Mesothelial cell of epicardium (in vitro differentiated cells): Measurements from ENCODE around the gene UNC93B1. TPM values are rescaled to one million over a fixed set of nuclear protein-coding genes. Genes with fewer than 3 reads are reported as not detected.

Source experiments
- DNase-seq, 2 experiments: peaks; one replicate each; pipeline ENCODE4 v3.0.0; 2021; ENCODE audit warnings: low spot score in 2 of 2; ENCODE audit not compliant: unreplicated experiment in 2 of 2
- H3K27ac Mint-ChIP-seq: 2 replicates; pipeline ENCODE4 v1.8.0; 2021; ENCODE audit warnings: mixed read lengths
- H3K27me3 Mint-ChIP-seq: 2 replicates; pipeline ENCODE4 v1.8.0; 2021; ENCODE audit warnings: low read depth, mixed read lengths
- H3K36me3 Mint-ChIP-seq: 2 replicates; pipeline ENCODE4 v1.8.0; 2021; ENCODE audit warnings: mixed read lengths
- H3K4me1 Mint-ChIP-seq: 2 replicates; pipeline ENCODE4 v1.8.0; 2021; ENCODE audit warnings: mixed read lengths
- H3K4me3 Mint-ChIP-seq: 2 replicates; pipeline ENCODE4 v1.8.0; 2021; ENCODE audit warnings: mild to moderate bottlenecking, moderate library complexity, mixed read lengths
- H3K9me3 Mint-ChIP-seq: 2 replicates; pipeline ENCODE4 v1.8.0; 2021; ENCODE audit warnings: mixed read lengths
- total RNA-seq: library from RNA; stranded (reverse); gene quantifications from 3 replicates; pipeline ENCODE4 v1.2.1, GENCODE V29; 2021
- TF ChIP-seq, protein P1 (sequence below): fragments of 200-600 bp; sonication (generic); IDR thresholded peaks from one replicate; pipeline ENCODE4 v1.5.0; 2021; ENCODE audit warnings: antibody characterized with exemption; ENCODE audit not compliant: unreplicated experiment

UNC93B1 gene
- total RNA-seq, 1 donor from 2014 or later = 19.0 TPM

DNA sequence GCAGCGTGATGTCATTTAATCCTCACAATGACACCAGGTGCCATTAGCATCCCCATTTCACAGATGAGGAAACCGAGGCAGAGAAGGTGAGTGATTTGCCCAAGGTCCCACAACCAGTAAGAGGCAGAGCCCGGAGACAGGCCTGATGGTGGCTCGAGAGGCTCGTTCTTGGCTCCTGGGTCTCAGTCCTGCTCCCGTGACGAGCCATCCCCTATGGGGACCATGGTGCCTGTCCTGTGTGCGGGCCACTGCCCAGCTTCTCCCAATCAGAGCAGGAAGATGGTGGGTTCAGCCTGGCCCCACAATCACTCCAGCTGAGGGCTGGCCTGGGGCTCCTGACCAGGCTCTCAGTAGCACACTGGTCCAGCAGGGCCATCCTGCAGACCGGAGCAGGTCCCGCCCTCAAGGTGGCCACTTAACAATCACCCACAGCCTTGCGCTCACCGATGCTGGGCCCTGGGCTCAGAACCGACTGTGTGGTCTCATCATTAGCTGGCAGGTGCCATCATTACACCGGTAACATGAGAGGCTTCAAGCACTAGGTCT lies 9.8 kb upstream of the UNC93B1 start:
- peak overlapping the region; percentile 98 for H3K27ac Mint-ChIP-seq
- H3K4me3 Mint-ChIP-seq = no peak overlapping the region
- TF ChIP-seq, protein P1, sequence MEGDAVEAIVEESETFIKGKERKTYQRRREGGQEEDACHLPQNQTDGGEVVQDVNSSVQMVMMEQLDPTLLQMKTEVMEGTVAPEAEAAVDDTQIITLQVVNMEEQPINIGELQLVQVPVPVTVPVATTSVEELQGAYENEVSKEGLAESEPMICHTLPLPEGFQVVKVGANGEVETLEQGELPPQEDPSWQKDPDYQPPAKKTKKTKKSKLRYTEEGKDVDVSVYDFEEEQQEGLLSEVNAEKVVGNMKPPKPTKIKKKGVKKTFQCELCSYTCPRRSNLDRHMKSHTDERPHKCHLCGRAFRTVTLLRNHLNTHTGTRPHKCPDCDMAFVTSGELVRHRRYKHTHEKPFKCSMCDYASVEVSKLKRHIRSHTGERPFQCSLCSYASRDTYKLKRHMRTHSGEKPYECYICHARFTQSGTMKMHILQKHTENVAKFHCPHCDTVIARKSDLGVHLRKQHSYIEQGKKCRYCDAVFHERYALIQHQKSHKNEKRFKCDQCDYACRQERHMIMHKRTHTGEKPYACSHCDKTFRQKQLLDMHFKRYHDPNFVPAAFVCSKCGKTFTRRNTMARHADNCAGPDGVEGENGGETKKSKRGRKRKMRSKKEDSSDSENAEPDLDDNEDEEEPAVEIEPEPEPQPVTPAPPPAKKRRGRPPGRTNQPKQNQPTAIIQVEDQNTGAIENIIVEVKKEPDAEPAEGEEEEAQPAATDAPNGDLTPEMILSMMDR = no peak
- H3K9me3 Mint-ChIP-seq = no peaks in the 10 kb centered on the region
- H3K36me3 Mint-ChIP-seq = no peaks in the 10 kb centered on the region
- no peak for DNase-seq
- H3K27me3 Mint-ChIP-seq = no peaks in the 10 kb centered on the region
- peaks cover 55% of the 10 kb centered on the region for H3K4me1 Mint-ChIP-seq

DNA sequence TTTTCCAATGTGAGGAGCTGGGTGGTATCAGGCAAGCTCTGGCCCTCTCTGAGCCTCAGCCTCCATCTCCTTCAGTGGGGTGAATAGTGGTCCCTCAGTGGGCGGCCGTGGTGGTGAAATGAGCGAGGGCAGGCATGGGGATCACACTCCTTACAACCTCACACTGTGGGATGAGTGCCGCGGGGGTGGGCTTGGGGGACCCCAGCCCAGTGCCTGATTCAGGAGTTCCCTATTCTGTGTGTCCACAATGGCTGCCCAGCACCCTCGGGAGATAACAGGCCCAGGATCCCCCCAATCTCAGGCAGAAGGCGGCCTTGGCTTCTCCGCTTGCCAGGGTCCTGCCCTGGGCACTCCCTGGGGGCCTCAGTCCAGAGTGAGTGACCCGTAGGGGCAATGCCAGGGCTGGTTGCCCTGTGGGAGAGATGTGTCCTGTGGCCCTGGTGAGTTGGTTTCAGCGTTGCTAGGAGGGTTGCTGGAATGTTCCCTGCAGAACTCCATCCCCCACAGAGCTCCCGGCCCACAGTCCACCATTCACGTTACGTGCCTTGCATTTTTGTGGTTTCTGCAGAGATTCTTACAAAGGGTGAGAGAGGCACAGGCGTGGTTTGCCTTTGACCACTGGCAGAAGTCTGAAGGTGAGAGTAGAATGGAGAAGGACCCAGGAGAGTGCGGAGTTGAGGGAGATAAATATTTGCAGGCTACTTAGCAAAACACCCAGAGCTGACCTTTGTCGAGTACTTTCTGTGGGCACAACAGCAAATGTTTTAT lies 9.1 kb upstream of the UNC93B1 start:
- Mint-ChIP-seq H3K4me1 (peaks cover 53% of the 10 kb centered on the region), H3K4me3 (peak overlapping the region; percentile 28), H3K27ac (peak overlapping the region; percentile 98), H3K9me3 (no peaks in the 10 kb centered on the region), H3K36me3 (no peaks in the 10 kb centered on the region), H3K27me3 (no peaks in the 10 kb centered on the region)
- peak in 1 of 2 experiments; percentile 69 for DNase-seq
- TF ChIP-seq, protein P1 = no peak

DNA sequence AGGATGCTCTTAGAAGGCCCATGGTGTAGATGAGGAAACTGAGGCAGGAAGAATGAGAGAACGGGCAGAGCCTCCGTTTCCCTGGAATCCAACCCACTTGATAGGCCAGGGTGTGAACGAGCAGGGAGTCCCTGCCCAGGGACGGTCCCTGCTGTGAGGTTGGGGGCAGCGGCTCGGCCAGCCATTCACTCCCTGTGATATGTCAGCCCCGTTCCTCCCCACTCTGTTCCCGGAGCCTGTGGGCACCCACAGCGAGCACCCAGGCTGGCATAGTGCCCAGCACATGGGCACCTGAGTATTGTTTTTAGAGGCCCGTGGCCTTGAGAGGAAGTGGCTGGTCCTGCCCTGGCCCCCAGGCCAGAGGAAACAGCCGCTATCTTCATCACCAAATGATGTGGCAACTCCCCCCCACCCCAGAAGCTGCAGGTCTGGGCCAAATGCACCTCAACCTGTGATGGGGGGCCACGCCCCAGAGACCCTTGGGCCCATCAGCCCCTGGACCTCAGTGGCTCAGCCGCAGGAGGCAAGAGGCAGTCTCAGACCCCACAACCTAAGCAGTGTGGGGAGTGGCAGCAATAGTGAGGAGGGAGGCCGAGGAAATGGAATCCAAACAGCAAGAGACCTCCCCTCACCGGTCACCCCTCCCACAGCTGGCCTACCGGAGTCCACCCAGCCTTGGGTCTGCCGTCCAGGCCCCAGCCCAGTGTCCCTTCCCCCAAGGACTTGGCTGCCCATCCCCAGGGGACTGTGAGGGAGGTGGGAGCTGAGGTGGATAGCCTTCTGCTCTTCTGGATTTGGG lies 8.3 kb upstream of the UNC93B1 start:
- no peaks in the 10 kb centered on the region for H3K9me3 Mint-ChIP-seq
- no peaks in the 10 kb centered on the region for H3K36me3 Mint-ChIP-seq
- peaks cover 50% of the 10 kb centered on the region for H3K4me1 Mint-ChIP-seq
- no peak for DNase-seq
- TF ChIP-seq, protein P1 = no peak
- peak overlapping the region; percentile 98 for H3K27ac Mint-ChIP-seq
- H3K27me3 Mint-ChIP-seq = no peaks in the 10 kb centered on the region
- no peak overlapping the region for H3K4me3 Mint-ChIP-seq

DNA sequence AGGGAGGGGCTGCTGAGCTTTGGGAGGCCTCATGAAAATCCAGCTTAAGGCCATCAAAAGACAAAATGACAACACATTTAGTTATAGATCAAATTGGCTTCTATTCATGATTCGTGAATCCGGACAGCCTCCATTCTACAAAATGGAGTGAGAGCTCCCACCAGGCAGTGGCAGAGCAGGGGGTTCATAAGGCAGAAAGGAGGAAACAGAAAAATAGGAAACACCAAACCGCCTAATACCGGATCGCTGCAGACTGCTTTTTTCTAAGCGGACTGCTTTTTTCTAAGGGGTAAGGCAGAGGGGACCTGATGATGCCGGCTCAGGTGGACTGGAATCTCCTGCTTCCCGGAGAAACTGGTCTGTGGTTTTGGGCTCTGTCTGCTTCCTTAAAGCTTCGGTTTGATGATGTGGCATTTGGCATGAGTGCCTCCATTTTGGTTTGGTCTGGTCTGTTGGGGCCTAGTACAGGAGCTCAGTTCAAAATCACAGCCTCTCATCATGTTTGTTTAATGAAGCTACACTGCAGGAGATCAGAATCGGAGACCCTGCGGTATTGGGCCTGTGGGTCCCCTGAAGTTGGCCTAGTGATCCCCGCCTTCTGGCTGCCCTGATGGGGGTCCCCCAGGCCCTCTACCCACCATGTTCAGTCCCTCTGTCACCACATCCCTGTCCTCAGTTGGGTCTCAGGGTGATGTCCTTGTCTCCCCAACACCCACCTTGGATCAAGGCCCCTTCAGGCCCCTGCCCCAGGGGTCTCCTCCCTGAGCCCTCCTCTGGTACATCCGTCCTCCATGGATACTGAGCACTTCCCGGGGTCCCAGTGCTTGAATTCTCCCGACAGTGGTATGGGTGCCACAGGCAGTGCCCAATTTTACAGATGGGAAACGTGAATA lies 7.4 kb upstream of the UNC93B1 start:
- no peak for DNase-seq
- TF ChIP-seq, protein P1 = no peak
- Mint-ChIP-seq H3K4me3 (no peak overlapping the region), H3K27me3 (no peaks in the 10 kb centered on the region), H3K27ac (peak overlapping the region; percentile 79), H3K9me3 (no peaks in the 10 kb centered on the region), H3K36me3 (no peaks in the 10 kb centered on the region), H3K4me1 (peaks cover 45% of the 10 kb centered on the region)
